Smooth muscle cell (in vitro differentiated cells): Measurements from ENCODE around the gene SPATA46. TPM values are rescaled to one million over a fixed set of nuclear protein-coding genes. Genes with fewer than 3 reads are reported as not detected.

Source experiments
- DNase-seq: peaks from one replicate; lab custom pipeline; 2025; ENCODE audit not compliant: unreplicated experiment; lab: John Stamatoyannopoulos, UW
- H2AFZ ChIP-seq: fragments of 200-600 bp; sonication (generic); 2 replicates; pipeline ENCODE4 v1.6.0; 2016; ENCODE audit warnings: antibody characterized with exemption, low read depth, mild to moderate bottlenecking
- H3F3A ChIP-seq: fragments of 200-600 bp; sonication (generic); 2 replicates; pipeline ENCODE4 v1.6.0; 2017; ENCODE audit warnings: antibody characterized with exemption, low read depth
- H3K27ac ChIP-seq: fragments of 200-600 bp; sonication (generic); 2 replicates; pipeline ENCODE4 v1.5.1; 2016; ENCODE audit warnings: low read depth, mild to moderate bottlenecking
- H3K27me3 ChIP-seq: fragments of 200-600 bp; sonication (generic); 2 replicates; pipeline ENCODE4 v1.6.1; 2016; ENCODE audit warnings: low read depth, mild to moderate bottlenecking
- H3K36me3 ChIP-seq: fragments of 200-600 bp; sonication (generic); 2 replicates; pipeline ENCODE4 v1.5.1; 2016; ENCODE audit warnings: low read depth
- H3K4me1 ChIP-seq: fragments of 200-600 bp; sonication (generic); 2 replicates; pipeline ENCODE4 v1.5.1; 2016; ENCODE audit warnings: low read depth
- H3K4me2 ChIP-seq: fragments of 200-600 bp; sonication (generic); 2 replicates; pipeline ENCODE4 v1.6.0; 2016; ENCODE audit warnings: mild to moderate bottlenecking
- H3K4me3 ChIP-seq: fragments of 200-600 bp; sonication (generic); 2 replicates; pipeline ENCODE4 v1.5.1; 2016; ENCODE audit warnings: mild to moderate bottlenecking
- H3K79me2 ChIP-seq: fragments of 200-600 bp; sonication (generic); 2 replicates; pipeline ENCODE4 v1.6.0; 2016; ENCODE audit warnings: low read depth, mild to moderate bottlenecking
- H3K9ac ChIP-seq: fragments of 200-600 bp; sonication (generic); 2 replicates; pipeline ENCODE4 v1.6.0; 2016; ENCODE audit warnings: low read depth
- H3K9me3 ChIP-seq: fragments of 200-600 bp; sonication (generic); replicated peaks from 2 replicates; pipeline ENCODE4 v1.5.1; 2016; ENCODE audit warnings: low read depth
- H4K20me1 ChIP-seq: fragments of 200-600 bp; sonication (generic); 2 replicates; pipeline ENCODE4 v1.6.0; 2016; ENCODE audit warnings: low read depth
- WGBS: methylation state at CpG from one replicate; pipeline ENCODE4 v1.1.7; 2016; ENCODE audit warnings: low lambda C conversion rate; 5-methylcytosine and 5-hydroxymethylcytosine counted together
- polyA plus RNA-seq: library from polyadenylated mRNA; unstranded; fragments of >200 nt; fragmentation: Nextera tagmentation; extraction: Ambion mirVana; gene quantifications from 2 replicates; pipeline ENCODE4 v1.2.1, GENCODE V29; 2016
- total RNA-seq: library from RNA; depleted of rRNA; stranded (reverse); fragments of >200 nt; gene quantifications from 2 replicates; pipeline ENCODE4 v1.2.3, GENCODE V29; 2014
- TF ChIP-seq, protein P1 (sequence below): fragments of 200-600 bp; sonication (generic); IDR thresholded peaks from 2 replicates; pipeline ENCODE4 v1.5.1; 2017; ENCODE audit warnings: borderline replicate concordance, mild to moderate bottlenecking, antibody characterized with exemption; ENCODE audit not compliant: insufficient read depth, poor library complexity, severe bottlenecking

The SPATA46 gene
- total and polyA plus RNA-seq, 2 experiments from 2014 or later: not detected

- no peaks in the 10 kb centered on the region for H4K20me1 ChIP-seq
- H3K9ac ChIP-seq: no peak overlapping the region
- H3K4me1 ChIP-seq: peaks cover 5% of the 10 kb centered on the region
- no peaks in the 10 kb centered on the region for H3F3A ChIP-seq
- no peak overlapping the region for H2AFZ ChIP-seq
- H3K4me3 ChIP-seq: no peak overlapping the region
- no peaks in the 10 kb centered on the region for H3K27me3 ChIP-seq
- no peaks in the 10 kb centered on the region for H3K36me3 ChIP-seq
- no peak for DNase-seq
- no peak overlapping the region for H3K4me2 ChIP-seq
- 60% methylated on average over 3 of the region's 3 CpGs for WGBS
- H3K9me3 ChIP-seq: no peaks in the 10 kb centered on the region
- no peak overlapping the region for H3K27ac ChIP-seq
- TF ChIP-seq, protein P1, sequence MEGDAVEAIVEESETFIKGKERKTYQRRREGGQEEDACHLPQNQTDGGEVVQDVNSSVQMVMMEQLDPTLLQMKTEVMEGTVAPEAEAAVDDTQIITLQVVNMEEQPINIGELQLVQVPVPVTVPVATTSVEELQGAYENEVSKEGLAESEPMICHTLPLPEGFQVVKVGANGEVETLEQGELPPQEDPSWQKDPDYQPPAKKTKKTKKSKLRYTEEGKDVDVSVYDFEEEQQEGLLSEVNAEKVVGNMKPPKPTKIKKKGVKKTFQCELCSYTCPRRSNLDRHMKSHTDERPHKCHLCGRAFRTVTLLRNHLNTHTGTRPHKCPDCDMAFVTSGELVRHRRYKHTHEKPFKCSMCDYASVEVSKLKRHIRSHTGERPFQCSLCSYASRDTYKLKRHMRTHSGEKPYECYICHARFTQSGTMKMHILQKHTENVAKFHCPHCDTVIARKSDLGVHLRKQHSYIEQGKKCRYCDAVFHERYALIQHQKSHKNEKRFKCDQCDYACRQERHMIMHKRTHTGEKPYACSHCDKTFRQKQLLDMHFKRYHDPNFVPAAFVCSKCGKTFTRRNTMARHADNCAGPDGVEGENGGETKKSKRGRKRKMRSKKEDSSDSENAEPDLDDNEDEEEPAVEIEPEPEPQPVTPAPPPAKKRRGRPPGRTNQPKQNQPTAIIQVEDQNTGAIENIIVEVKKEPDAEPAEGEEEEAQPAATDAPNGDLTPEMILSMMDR: no peak
- H3K79me2 ChIP-seq: no peaks in the 10 kb centered on the region
These were observed 29.4 kb downstream of the SPATA46 start for GRCh38 chr1:162347281-162347680.

GRCh38 chr1:162343470-162343869, 33.2 kb downstream of the SPATA46 start:
- TF ChIP-seq, protein P1: no peak
- DNase-seq: no peak
- Histone ChIP-seq H3K27me3 (no peaks in the 10 kb centered on the region), H3F3A (no peaks in the 10 kb centered on the region), H3K36me3 (no peaks in the 10 kb centered on the region), H3K79me2 (no peaks in the 10 kb centered on the region), H3K9me3 (no peaks in the 10 kb centered on the region), H3K27ac (no peak overlapping the region), H2AFZ (no peak overlapping the region), H3K9ac (no peak overlapping the region), H3K4me3 (no peak overlapping the region), H3K4me2 (no peak overlapping the region), H3K4me1 (no peaks in the 10 kb centered on the region), H4K20me1 (no peaks in the 10 kb centered on the region)
- 93% methylated on average over 5 of the region's 5 CpGs for WGBS

GRCh38 chr1:162342452-162342983, 34.1 kb downstream of the SPATA46 start:
- TF ChIP-seq, protein P1: no peak
- WGBS: 86% methylated on average over 1 of the region's 1 CpG
- no peaks in the 10 kb centered on the region for H3K4me1 ChIP-seq
- no peaks in the 10 kb centered on the region for H3K27me3 ChIP-seq
- no peak overlapping the region for H2AFZ ChIP-seq
- H4K20me1 ChIP-seq: no peaks in the 10 kb centered on the region
- DNase-seq: no peak
- no peaks in the 10 kb centered on the region for H3K36me3 ChIP-seq
- H3K9me3 ChIP-seq: no peaks in the 10 kb centered on the region
- no peaks in the 10 kb centered on the region for H3F3A ChIP-seq
- H3K79me2 ChIP-seq: no peaks in the 10 kb centered on the region
- H3K27ac ChIP-seq: no peak overlapping the region
- H3K4me2 ChIP-seq: no peak overlapping the region
- no peak overlapping the region for H3K9ac ChIP-seq
- no peak overlapping the region for H3K4me3 ChIP-seq

DNA sequence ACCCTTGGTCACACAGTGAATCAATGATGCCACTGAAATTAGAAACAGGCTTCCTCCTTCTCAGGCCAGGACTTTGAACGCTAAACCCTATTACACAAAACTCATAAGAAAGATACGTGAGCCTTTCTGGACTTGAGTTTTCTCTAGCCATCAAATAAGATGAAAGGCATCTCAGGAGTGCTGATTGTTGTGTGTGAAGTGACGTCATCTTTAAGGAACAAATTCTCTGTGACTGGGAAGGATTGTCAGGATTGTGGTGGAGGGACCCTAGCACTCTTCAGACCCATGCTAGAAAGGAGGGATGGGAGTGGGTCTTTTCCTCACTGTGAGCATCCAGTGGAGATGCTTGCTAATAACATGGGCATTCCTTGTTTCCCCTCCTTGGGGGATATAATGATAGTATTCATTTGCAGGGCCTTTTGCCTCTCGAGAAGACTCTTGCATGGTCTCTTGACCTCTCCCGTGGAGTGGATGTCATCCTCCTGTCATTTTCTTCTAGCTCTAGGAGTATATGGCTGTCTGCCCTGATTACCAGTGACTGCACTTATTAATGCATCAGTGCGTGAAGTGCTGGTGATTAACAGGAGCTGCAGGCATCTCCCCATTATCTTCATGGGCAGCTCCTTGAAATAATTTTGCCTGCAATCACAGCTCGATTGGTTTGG, 39.9 kb downstream of the SPATA46 start:
- H3K4me2 ChIP-seq: no peak overlapping the region
- TF ChIP-seq, protein P1: no peak
- H3K27ac ChIP-seq: no peak overlapping the region
- no peak overlapping the region for H2AFZ ChIP-seq
- no peaks in the 10 kb centered on the region for H3K36me3 ChIP-seq
- H4K20me1 ChIP-seq: no peaks in the 10 kb centered on the region
- no peaks in the 10 kb centered on the region for H3K9me3 ChIP-seq
- no peak overlapping the region for H3K9ac ChIP-seq
- no peaks in the 10 kb centered on the region for H3K27me3 ChIP-seq
- H3K4me3 ChIP-seq: no peak overlapping the region
- DNase-seq: no peak
- 90% methylated on average over 7 of the region's 7 CpGs for whole genome bisulfite sequencing
- H3K4me1 ChIP-seq: no peaks in the 10 kb centered on the region
- H3F3A ChIP-seq: no peaks in the 10 kb centered on the region
- H3K79me2 ChIP-seq: no peaks in the 10 kb centered on the region
